GM12878 (cell line): ENCODE data around the gene TM4SF4. TPM values are rescaled to one million over a fixed set of nuclear protein-coding genes. Genes with fewer than 3 reads are reported as not detected.

Experiments used
- ATAC-seq: fragments of 200-7000 bp; cut with Tn5 transposase; 3 replicates; pipeline ENCODE4 v1.9.1; 2020; ENCODE audit warnings: mild to moderate bottlenecking, moderate library complexity
- BruUV-seq: library from RNA; stranded (reverse); fragments of 400-500 nt; replicated peaks from 2 replicates; lab custom pipeline; 2021; lab: Mats Ljungman, UMichigan
- CTCF ChIA-PET: fragments of 300-600 bp; sonication (Branson Sonifier 250); formaldehyde crosslinking; extraction: SDS; loops from one replicate; lab custom pipeline; 2021; ENCODE audit warnings: inconsistent platforms; lab: Yijun Ruan, JAX
- POLR2A ChIA-PET: fragments of 350-600 bp; formaldehyde crosslinking; extraction: SDS; loops from one replicate; lab custom pipeline; 2021; ENCODE audit warnings: inconsistent platforms; lab: Charles Lee
- RAD21 ChIA-PET: fragments of 300-600 bp; sonication (Branson Sonifier 250); formaldehyde crosslinking; loops from one replicate; lab custom pipeline; 2023; ENCODE audit warnings: antibody characterized with exemption; ENCODE audit not compliant: unreplicated experiment; lab: Charles Lee
- SMC1A ChIA-PET: fragments of 300-600 bp; sonication (Branson Sonifier 250); formaldehyde crosslinking; loops from one replicate; lab custom pipeline; 2023; ENCODE audit not compliant: unreplicated experiment, uncharacterized antibody; lab: Charles Lee
- DNase-seq: peaks from one replicate; pipeline ENCODE4 v3.0.0-alpha.2; 2011; ENCODE audit warnings: low read depth, low spot score
- FAIRE-seq: peaks from 3 replicates; lab custom pipeline; 2011; peaks lifted over from hg19 to GRCh38; lab: Jason Lieb, UNC
- H2AFZ ChIP-seq: 2 replicates; pipeline ENCODE4 v1.6.0; 2011; ENCODE audit warnings: low read depth, low read length, control low read depth; ENCODE audit not compliant: control insufficient read depth
- H3K27ac ChIP-seq: 2 replicates; pipeline ENCODE4 v1.5.1; 2011; ENCODE audit warnings: control low read depth; ENCODE audit not compliant: control insufficient read depth, insufficient read depth
- H3K27me3 ChIP-seq, 2 experiments: replicated peaks in 1 of 2; 2 replicates each; pipeline versions ENCODE4 v1.6.0 to v1.6.1; 2011; ENCODE audit warnings: low read length in 1 of 2; ENCODE audit not compliant: control insufficient read depth in 2 of 2, insufficient read depth in 2 of 2
- H3K36me3 ChIP-seq, 2 experiments: 2 replicates each; pipeline ENCODE4 v1.5.1; 2011; ENCODE audit warnings: low read length in 1 of 2; ENCODE audit not compliant: control insufficient read depth in 2 of 2, insufficient read depth in 2 of 2
- H3K4me1 ChIP-seq: 2 replicates; pipeline ENCODE4 v1.6.1; 2011; ENCODE audit warnings: mild to moderate bottlenecking, low read length, moderate library complexity, mixed read lengths; ENCODE audit not compliant: control insufficient read depth, insufficient read depth
- H3K4me2 ChIP-seq: 2 replicates; pipeline ENCODE4 v1.6.0; 2011; ENCODE audit warnings: control low read depth; ENCODE audit not compliant: control insufficient read depth, insufficient read depth
- H3K4me3 ChIP-seq: fragments of 200-600 bp; sonication (generic); 2 replicates; pipeline ENCODE4 v1.5.1; 2016
- H3K79me2 ChIP-seq: 2 replicates; pipeline ENCODE4 v1.6.0; 2011; ENCODE audit warnings: low read length; ENCODE audit not compliant: control insufficient read depth, insufficient read depth
- H3K9ac ChIP-seq: 2 replicates; pipeline ENCODE4 v1.8.0; 2011; ENCODE audit warnings: low read length, control low read depth, mixed read lengths; ENCODE audit not compliant: control insufficient read depth, insufficient read depth
- H3K9me3 ChIP-seq: replicated peaks from 3 replicates; pipeline ENCODE4 v1.5.1; 2011; ENCODE audit warnings: mild to moderate bottlenecking, low read length; ENCODE audit not compliant: control insufficient read depth, insufficient read depth
- H4K20me1 ChIP-seq: 2 replicates; pipeline ENCODE4 v1.6.0; 2011; ENCODE audit not compliant: control insufficient read depth, insufficient read depth
- ATF2 ChIP-seq: IDR thresholded peaks from 2 replicates; pipeline ENCODE4 v1.6.1; 2012; ENCODE audit warnings: low read length, inconsistent platforms
- BCL3 ChIP-seq: IDR thresholded peaks from 2 replicates; pipeline ENCODE4 v1.6.1; 2011; ENCODE audit warnings: borderline replicate concordance, low read depth, mild to moderate bottlenecking, moderate library complexity, low read length; ENCODE audit not compliant: insufficient read depth, poor library complexity, severe bottlenecking
- EP300 ChIP-seq, 2 experiments: fragments of 150-350 bp in 1 of 2; IDR thresholded peaks; 2 replicates each; pipeline ENCODE4 v1.6.1; 2011 to 2012; ENCODE audit warnings: low read depth in 2 of 2, low read length in 2 of 2, borderline replicate concordance in 1 of 2, improper control_type of control experiment in 1 of 2, inconsistent platforms in 1 of 2; ENCODE audit not compliant: control insufficient read depth in 1 of 2
- FOXM1 ChIP-seq: IDR thresholded peaks from 2 replicates; pipeline ENCODE4 v1.6.1; 2012; ENCODE audit warnings: low read depth, mild to moderate bottlenecking, inconsistent platforms, low read length, moderate library complexity
- KLF5 ChIP-seq: fragments of 450-650 bp; IDR thresholded peaks from 2 replicates; pipeline ENCODE4 v1.6.1; 2014; ENCODE audit warnings: mild to moderate bottlenecking; ENCODE audit not compliant: partially characterized antibody
- SREBF1 ChIP-seq: IDR thresholded peaks from 2 replicates; pipeline ENCODE4 v1.6.1; 2012; ENCODE audit warnings: mild to moderate bottlenecking, low read length
- WGBS: methylation state at CpG from one replicate; pipeline ENCODE4 v1.1.6; 2016; ENCODE audit warnings: low lambda C conversion rate; ENCODE audit not compliant: insufficient replicate concordance, insufficient coverage; ENCODE audit errors: missing lambda C conversion rate; 5-methylcytosine and 5-hydroxymethylcytosine counted together
- in situ Hi-C: fragments of 300-500 bp; cut with MboI; formaldehyde crosslinking; loops from 9 replicates; pipeline ENCODE4 v1.14.3; 2018; ENCODE audit warnings: mixed read lengths
- intact Hi-C: fragments of 100-400 bp; cut with micrococcal nuclease; formaldehyde crosslinking; loops from one replicate; pipeline ENCODE4 v1.14.2; 2022; ENCODE audit not compliant: unreplicated experiment
- polyA plus RNA-seq, 11 experiments: library from polyadenylated mRNA; depleted of rRNA in 4 of 11; unstranded in 6 of 11; stranded (reverse) in 5 of 11; fragments of >200 nt; fragmentation: Nextera tagmentation in 4 of 11; fragmentation: Illumina TruSeq in 1 of 11; extraction: Ambion mirVana in 4 of 11; extraction: Trizol in 1 of 11; gene quantifications; 1 replicate in 1 of 11; 2 replicates in 10 of 11; pipeline versions ENCODE4 v1.2.1 to v1.2.3, GENCODE V29; 2011 to 2016; ENCODE audit warnings: inconsistent platforms in 2 of 11, missing spikeins in 2 of 11, low read depth in 1 of 11
- total RNA-seq, 4 experiments: library from RNA; depleted of rRNA in 3 of 4; stranded (reverse); fragments of >200 nt in 3 of 4; fragmentation: Illumina TruSeq in 1 of 4; extraction: Trizol in 1 of 4; gene quantifications; 2 replicates each; pipeline versions ENCODE4 v1.2.1 to v1.2.3, GENCODE V29; 2013 to 2021

Gene TM4SF4
- total and polyA plus RNA-seq, 10 of the 15 experiments (the other 5 are each of a cell fraction or from before 2014, with no cell fraction given): 0.06 to 1.3 TPM; not detected in 8

DNA sequence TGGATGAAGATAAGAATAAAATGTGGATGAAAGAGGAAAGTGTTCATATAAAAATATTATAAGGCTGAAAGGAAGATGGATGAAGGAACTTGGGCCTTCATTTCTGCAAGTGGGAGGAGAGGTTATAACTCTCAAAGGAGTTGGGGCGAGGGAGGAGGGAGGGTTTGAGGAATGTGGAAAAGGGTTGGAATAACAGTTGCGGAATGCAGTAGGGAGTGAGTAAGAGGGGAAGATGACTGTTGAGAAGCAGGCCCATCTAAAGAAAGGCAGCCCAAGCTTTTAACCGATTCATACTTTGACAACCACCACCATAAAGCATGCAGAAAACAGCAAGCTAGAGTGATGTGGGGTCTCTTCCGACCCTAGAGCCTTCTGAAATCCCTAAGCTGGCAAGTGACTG is 8.3 kb upstream of the TM4SF4 start:
- FAIRE-seq (no peak), DNase-seq (no peak), ATAC-seq (no peak)
- Histone ChIP-seq H3K27ac (no peak overlapping the region), H3K79me2 (no peaks in the 10 kb centered on the region), H3K4me1 (peaks cover 6% of the 10 kb centered on the region; the same call in 1 of the 2 replicates), H3K4me3 (no peak overlapping the region), H2AFZ (no peak overlapping the region), H3K27me3 (no peaks in the 10 kb centered on the region), H3K9ac (no peak overlapping the region), H3K4me2 (no peak overlapping the region), H3K9me3 (no peaks in the 10 kb centered on the region), H4K20me1 (no peaks in the 10 kb centered on the region), H3K36me3 (no peaks in the 10 kb centered on the region)
- POLR2A ChIA-PET: interaction anchor here (1.0 kb wide), 1 partner anchor 11 kb away, joined by 3 read pairs; no protein-coding TSS in a partner anchor
- SMC1A ChIA-PET: interaction anchor here (1.4 to 4.4 kb wide), 2 partner anchors 13 to 24 kb away, joined by 4 to 19 read pairs; no protein-coding TSS in a partner anchor
- CTCF ChIA-PET: interaction anchor here (5.8 kb wide), 1 partner anchor 14 kb away, joined by 31 read pairs; no protein-coding TSS in a partner anchor
- no TSS peak for BruUV-seq
- WGBS: 77% methylated on average over 4 of the region's 4 CpGs
- in situ Hi-C loops (no loop called here), intact Hi-C loops (no loop called here)
- TF ChIP-seq SREBF1 (no peak), ATF2 (no peak), EP300 (IDR thresholded peaks at IDR 0.05; ENCODE audit: borderline replicate concordance in 1 of 2, control insufficient read depth in 1 of 2, low read depth in 2 of 2, low read length in 2 of 2) (no peak), FOXM1 (no peak), KLF5 (no peak), BCL3 (no peak)
- RAD21 ChIA-PET: interaction anchor here (0.8 kb wide), 1 partner anchor 17 kb away, joined by 3 read pairs; no protein-coding TSS in a partner anchor
